Measurements from ENCODE around the gene ZNF578.

DNA sequence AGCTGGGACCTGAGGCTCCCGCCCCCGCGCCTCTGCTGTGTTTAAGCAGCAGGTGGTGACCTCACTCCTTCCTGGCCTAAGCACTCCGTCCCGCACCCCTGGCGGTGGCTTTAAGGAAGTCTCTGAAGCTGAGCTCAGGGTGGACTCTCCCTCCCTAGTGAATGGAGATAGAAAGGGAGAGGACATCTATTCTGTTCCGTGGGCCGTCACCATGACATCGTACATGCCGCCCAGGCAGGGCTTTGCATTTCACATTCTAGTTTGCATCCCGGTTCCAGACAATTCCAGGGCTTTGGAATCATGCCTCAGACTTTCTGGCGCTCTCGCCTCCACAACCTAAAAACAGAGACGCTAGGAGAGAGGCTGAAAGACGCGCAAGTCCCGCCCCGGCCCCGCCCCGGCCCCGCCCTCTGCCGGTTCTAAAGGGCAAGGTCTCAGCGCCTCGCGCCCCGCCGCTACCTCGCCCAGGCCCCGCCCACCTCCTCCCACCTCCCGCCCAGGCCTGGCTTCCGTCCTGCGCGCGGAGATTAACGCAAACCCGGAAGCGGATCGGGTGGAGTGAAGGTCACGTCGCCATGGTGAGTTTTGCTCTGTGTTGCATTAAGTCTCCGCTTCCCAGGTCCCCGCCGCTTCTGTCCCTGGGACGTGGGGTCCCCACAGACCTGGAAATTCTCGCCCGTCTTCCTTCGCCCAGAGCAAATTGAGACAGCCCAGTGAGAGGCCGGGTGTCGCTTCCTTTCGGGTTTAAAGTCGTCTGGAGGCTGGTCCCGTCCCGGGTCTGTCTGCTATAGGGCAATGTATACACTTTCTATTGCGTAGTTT is 74.0 kb downstream of the ZNF578 start, which contains the start of gene ZNF808:
- TF ChIP-seq, protein P1, sequence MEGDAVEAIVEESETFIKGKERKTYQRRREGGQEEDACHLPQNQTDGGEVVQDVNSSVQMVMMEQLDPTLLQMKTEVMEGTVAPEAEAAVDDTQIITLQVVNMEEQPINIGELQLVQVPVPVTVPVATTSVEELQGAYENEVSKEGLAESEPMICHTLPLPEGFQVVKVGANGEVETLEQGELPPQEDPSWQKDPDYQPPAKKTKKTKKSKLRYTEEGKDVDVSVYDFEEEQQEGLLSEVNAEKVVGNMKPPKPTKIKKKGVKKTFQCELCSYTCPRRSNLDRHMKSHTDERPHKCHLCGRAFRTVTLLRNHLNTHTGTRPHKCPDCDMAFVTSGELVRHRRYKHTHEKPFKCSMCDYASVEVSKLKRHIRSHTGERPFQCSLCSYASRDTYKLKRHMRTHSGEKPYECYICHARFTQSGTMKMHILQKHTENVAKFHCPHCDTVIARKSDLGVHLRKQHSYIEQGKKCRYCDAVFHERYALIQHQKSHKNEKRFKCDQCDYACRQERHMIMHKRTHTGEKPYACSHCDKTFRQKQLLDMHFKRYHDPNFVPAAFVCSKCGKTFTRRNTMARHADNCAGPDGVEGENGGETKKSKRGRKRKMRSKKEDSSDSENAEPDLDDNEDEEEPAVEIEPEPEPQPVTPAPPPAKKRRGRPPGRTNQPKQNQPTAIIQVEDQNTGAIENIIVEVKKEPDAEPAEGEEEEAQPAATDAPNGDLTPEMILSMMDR (IDR thresholded peaks at IDR 0.05), result peak; percentile 30 to 89 (median 71)
- peak in 1 of 2 donors; percentile 71 for TF ChIP-seq POLR2A (IDR thresholded peaks at IDR 0.05)

All from thyroid gland (tissue), 4 donors.